Glomerular endothelial cell (primary cell): ENCODE results near the gene ITGA6. TPM values are rescaled to one million over a fixed set of nuclear protein-coding genes. Genes with fewer than 3 reads are reported as not detected.

Source experiments
- DNase-seq: peaks from one replicate; pipeline ENCODE4 v3.0.0-alpha.2; 2011; ENCODE audit warnings: low read depth, low spot score; ENCODE audit errors: extremely low read depth
- total RNA-seq: library from RNA; depleted of rRNA; stranded (reverse); fragments of >200 nt; gene quantifications from 2 replicates; pipeline ENCODE4 v1.2.3, GENCODE V29; 2015

ITGA6 gene
- total RNA-seq, 1 donor from 2014 or later: 288 TPM

DNA sequence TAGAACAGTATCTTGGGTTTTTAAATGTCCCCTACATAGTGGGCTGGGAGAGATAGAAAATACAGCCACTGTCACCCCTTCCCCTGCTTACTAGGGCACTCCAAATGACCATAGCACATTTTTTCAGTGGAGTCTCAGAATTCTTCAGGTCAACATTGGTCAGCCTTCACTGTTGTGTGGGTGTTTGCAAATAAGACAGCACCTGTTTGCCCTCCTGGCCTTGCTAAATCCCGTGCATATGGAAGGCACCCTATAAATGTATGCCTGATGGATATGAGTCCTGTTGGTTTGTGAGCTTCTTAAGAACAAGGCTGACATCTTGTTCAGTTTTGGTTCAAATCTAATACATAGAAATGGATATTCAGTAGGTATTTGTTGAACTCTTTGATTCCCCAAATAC lies 12.5 kb downstream of the ITGA6 start:
- DNase-seq: no peak

GRCh38 chr2:172440795-172441194 lies 13.4 kb downstream of the ITGA6 start:
- DNase-seq: no peak

DNA sequence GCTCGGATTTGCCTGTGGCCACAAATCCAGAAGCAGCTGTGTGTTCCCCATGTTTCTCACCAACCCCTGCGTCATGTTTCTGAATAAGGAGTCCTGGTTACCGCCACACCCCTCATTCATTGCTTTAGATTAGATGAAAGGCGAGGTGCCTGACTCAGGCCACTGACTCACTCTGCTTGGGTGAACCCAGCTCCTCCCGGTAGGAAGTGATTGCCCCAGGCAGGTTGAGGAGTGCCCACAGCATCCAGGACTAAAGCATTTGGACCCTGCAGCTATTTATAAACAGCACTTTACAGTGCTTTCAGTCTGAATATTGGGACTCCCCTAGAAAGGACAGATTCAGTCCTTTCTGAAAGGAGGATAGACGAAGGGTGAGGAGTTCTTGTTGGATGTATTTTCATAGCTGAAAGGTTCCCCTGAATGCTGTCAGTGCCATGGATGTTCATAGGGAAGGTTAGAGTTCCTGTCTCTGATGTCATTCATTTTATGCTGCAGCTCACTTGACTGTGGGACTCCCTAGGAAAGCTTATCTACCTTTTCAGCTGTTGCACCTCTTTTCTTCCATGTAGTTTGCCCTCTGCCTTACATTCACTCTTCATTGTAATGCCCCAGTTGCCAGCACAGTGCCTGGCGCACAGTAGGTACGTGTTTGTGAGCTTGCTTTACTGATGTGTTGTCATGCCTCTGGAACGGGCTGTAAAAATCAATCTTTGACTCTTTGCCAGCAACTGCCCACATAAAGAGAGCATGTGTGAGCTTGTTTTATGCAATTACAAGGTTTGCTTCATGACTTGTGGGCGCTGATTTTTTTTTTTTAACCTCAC lies 14.9 kb downstream of the ITGA6 start:
- DNase-seq: no peak

DNA sequence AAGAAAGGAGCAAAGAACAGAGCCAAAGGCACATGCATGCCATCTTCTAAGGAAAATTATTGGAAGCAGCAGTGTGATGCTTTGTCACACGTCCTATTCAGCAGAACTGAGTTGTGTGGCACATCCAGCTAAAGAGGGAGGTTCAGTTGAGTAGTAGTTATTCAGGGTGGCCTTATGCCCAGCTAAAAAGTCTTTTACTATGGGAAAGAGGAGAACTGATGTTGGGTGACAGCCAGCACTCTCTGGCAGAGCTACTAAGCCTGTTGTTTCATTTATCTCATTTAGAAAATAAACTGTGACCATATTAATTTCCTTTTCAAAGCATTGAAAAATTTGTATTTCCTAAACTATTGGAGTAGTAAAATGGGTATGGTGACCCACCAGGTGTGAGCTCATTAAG lies 18.5 kb downstream of the ITGA6 start:
- DNase-seq: no peak

- no peak for DNase-seq
Measured at GRCh38 chr2:172446474-172447063, 19.2 kb downstream of the ITGA6 start.

DNA sequence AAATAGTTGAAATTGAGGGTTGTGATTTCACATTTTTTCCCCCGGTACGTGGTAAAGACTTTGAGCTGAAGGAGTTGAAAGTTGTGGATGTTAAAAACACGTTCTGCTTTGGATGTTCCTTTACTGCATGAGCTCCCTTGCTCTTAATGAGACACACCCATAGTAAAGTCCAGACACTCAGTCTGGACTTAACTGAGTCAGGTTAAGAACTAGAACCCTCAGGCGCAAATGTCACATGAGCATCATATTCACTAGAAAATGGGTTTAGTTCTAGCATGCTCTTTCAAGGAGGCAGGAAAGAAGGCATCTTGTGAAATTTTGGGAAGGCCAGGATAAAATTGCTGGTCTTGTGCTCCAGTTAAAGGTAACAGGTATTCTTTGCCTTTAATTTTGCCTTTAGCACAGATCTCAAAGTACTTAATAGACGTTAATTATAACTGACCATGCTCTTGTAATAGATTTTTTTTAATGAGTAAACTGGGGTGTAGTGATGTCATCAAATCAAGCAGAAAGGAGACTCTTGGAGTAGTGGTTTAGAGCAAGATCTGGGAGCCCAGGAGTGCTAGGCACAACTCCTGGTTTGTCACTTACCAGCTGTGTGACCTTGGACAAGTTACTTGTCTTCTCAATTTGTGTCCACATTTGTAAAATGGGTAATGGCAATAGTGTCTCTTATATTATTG lies 20.6 kb downstream of the ITGA6 start:
- no peak for DNase-seq

DNA sequence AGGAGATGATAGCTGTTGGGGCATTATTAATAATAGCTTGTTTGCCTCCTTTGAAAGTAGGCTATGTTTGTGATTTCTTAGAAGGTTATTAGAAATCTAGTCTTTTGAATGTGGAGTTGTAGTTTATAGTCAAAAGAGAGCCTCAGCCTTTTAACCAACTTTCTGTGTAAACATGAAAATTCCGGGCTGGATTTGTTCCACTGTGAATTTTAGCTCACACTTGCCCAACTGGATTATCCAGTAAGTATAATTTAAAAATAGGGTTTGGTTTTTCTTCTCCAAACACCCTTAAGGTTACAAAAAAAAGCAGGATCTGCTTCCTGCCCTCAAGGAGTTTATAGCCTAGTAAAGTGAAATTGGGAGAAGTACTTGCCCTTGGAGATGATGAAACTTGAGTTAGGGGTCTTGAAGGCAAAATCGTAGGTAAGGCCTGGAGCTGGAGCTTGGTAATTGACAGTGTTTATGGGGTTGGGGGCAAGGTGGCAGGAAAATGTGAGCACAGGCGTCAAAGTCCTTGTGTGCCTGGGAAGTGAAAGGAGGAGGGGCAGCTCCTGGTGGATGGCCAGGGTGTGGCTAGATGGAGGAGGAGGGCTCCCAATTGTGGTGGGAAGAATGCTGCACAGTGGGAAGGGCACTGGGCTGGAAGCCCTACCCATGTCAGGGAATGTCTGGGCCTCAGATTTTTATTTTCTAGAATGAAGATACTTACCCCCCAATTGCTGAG lies 21.3 kb downstream of the ITGA6 start:
- DNase-seq: no peak

- no peak for DNase-seq
Measured at GRCh38 chr2:172449911-172450550, 22.6 kb downstream of the ITGA6 start.

- DNase-seq: no peak
Measured at GRCh38 chr2:172451923-172452322, 24.5 kb downstream of the ITGA6 start.

DNA sequence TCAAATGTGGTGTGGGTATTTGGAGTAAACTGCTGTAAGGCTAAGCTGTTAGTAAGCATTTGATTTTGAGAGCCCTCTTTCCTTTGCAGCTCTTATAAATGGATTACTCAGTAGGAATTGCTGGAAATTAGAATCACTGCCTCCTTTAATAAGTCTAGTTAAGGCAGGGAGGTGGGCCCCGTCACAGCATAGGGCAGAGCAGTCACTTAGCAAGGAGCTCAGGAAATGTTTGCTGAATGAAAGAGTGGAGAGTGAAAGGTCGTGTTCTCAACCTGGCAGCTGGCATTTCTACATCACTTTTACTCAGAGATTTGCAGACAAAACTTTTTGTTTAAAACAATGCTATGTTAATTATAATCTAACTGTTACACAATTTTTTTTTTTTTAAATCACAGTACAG lies 25.5 kb downstream of the ITGA6 start:
- DNase-seq: no peak

- no peak for DNase-seq
Measured at GRCh38 chr2:172454404-172455120, 27.2 kb downstream of the ITGA6 start.

DNA sequence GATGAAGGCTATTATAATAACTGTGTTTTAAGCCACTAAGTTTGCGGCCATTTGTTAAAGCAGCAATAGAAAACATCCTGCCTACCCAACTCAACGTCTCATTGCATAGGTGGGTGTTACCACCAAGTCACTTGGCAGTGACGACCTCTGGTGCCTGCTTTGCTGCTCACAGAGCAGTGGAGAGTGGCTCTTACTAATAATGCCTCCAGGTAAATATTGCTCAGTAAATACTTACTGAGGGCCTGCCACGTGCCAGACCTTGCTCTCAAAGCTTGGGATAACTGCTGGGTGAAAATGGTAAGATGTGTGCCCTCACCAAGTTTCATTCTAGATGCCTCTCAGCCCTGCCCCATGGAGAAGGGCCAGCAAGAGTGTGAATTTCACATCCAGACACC lies 27.7 kb downstream of the ITGA6 start:
- DNase-seq: no peak

DNA sequence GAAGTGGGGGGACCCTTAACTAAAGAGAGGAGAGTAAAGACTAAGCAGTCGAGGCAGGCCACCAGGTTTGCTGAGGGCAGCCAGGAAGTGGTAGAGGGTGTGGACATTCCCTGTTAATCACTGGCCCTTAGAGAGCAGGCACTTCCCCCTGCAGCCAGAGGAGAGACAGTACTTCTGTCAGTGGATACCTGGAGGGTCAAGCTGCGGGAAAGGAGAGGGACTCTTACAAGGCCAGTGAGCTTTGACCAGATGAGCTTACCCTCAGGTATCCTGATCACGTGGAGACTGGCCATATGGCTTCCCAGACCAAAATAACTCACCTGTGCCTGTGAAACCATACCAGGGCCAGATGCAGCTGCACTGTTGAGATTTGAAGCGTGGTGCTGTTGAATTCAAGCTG lies 28.6 kb downstream of the ITGA6 start:
- DNase-seq: no peak

DNA sequence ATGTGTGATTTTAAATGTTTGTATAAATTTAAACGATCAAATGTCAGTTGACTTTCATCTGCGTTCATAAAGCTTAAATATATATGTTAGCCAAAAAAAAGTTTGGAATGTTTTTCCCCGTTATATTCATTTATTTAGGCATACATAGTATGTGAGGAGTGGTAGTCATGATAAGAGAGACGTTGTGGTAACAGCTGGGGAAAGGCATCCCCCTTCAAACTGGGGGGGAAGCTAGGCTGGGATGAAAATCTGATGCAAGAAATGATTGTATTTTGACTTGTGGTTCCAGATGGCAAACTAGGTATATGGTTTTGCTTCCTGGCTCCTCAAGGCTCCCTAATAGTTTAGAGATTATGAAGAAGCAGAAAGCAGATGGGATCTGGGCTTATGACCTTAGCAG lies 30.1 kb downstream of the ITGA6 start:
- no peak for DNase-seq

- DNase-seq: no peak
Measured at GRCh38 chr2:172458561-172459124, 31.3 kb downstream of the ITGA6 start.

DNA sequence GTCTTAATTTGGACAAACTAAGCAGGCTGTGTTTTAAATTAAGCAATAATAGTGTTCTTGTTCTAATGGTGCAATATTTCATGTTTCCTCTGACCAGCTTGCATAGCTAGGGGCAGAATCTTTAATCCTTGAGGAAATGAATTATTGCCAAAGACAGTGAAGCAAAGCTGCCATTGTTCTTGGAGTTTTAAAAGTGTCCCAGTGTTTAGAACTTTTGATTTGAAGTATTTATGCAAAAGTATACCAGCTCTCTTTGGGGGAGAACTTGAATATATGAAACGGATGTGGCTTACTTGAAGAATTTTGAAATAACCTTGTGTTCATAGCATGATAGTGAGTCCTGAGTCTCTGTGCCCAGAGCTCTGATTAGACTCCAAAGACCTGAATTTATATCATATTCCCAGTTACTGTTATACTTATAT lies 33.4 kb downstream of the ITGA6 start:
- DNase-seq: no peak

GRCh38 chr2:172461591-172462372 lies 34.4 kb downstream of the ITGA6 start:
- DNase-seq: no peak

DNA sequence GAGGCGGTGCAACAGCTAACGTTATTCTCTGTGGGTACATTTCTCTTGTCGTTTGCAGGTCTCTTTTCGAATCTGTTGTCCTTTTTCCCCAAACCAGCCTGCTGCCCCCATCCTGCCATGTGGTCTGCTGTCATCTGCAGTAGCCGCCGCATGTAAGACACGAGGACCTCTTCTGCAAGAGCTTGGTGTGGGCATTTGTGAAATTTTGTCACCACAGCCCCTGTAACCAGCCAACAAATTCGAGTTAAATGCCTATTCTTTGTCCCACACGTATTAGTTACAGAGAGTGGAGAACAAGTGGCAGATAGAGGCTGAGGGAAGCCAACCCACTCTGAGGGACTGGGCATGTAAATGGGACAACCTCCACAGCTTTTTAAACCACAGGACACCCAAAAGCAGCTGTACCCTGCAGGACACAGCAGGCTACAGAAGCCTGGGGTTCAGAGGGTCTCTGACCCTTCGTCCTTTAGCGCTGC lies 35.0 kb downstream of the ITGA6 start:
- DNase-seq: no peak

GRCh38 chr2:172462849-172463381 lies 35.5 kb downstream of the ITGA6 start:
- DNase-seq: no peak
